Activated CD4-positive, alpha-beta T cell treated with anti-CD3 and anti-CD28 coated beads, Interleukin-10, Interleukin-2, amounts not matched to agents 100 ng/mL and 50 ng/mL, durations not matched to agents 16 hours and 8 hours (primary cell): ENCODE measurements around the gene LCE1B.

ENCODE experiments used
- DNase-seq: peaks from one replicate; pipeline ENCODE4 v3.0.0-alpha.2; 2020

The LCE1B gene, protein sequence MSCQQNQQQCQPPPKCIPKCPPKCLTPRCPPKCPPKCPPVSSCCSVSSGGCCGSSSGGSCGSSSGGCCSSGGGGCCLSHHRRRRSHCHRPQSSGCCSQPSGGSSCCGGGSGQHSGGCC

DNA sequence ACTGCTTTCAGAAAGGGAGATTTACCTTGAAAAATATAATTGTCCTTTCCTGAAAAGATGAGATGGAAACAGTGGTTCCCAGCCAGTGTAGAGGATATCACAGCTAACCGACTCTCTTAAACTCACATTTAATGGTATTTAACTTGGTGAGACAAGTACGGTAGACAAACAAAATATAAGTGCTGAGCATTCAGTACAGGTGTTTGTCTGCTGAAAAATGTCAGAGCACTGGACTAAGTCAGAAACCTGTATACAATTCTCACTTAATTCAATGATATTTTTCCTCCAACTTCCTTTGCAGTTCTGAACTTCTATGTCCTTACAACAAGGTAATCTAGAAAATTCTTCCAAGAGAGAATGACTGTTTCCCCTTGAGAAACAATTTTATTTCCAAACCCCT lies at the start of gene LCE1B:
TSS of gene LCE1B (plus strand) at position 301 of the 400 bp plus-strand sequence. CDS start 476 bp downstream, outside the sequence.
- no peak for DNase-seq

DNA sequence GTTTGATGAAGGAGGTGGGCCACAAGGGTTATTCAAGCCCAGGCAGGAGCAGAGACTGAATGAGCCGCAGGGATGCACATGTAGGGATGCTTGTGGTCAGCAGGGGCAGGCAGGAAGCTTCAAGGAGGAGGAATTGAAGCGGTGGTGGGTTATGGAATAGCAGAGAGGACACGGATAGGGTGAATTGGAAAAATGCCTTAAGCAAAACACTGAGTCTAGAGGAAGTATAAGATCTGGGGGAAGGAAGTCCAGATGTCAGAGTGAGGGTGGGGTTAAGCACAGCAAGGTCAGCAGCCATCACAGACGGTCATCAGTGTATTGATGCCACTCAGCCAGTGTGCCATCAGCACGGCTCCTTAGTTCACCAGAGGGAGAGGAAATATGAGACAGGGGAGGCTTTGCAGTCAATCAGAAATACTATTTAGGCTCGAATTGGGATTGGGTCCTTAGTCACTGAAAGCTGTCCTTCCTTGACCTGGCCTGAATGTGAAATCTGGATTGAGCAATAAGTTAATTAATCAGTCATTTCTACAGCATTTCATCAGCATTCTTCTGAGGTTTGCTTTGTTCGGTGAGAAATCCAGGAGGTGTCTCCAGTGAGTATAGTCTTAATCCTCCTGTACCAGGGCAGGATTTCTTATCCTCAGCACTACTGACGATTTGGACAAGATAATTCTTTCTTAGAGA lies 42.8 kb upstream of the LCE1B start:
- no peak for DNase-seq

DNA sequence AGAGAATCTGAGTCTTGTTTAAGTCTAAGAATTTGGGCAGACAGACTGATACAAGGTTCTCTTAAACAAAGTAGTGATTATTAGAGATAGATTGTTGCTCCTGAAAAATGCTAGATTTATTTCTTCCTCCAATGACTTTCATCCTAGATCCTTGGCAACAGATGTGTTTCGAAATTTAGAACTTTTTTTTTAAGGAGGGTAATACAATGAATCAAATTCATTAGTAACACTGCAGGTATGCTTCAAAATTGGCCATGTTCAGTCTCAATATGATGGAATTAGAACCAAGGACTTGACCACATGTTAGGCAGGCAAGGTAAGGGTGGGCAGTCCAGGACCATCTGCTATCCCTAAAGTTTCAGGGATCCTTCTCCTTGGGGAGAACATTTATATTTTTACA lies 41.4 kb upstream of the LCE1B start:
- no peak for DNase-seq

DNA sequence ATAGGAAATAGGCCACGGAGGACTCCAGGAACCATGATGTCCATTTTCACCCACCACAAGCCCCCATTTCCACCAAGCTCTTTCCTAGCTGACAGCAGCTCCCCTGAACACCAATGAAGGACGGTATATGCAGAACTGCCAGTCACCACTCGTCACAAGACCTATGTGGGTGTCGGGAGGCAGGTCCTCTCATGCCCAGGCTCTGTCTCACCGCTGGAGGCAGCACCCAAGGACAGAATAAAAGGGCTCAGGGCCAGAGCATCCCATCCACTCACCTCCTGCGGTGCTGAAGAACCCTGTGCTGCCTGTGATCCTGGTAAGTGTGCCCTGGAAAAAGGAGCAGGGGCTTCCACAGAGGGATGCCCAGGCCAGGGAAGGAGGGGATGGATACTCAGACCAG lies 36.9 kb upstream of the LCE1B start, which contains the start of gene LCE1F:
TSS of gene LCE1F (plus strand) at position 266 of the 400 bp plus-strand sequence. CDS start 1,232 bp downstream, outside the sequence.
- no peak for DNase-seq

DNA sequence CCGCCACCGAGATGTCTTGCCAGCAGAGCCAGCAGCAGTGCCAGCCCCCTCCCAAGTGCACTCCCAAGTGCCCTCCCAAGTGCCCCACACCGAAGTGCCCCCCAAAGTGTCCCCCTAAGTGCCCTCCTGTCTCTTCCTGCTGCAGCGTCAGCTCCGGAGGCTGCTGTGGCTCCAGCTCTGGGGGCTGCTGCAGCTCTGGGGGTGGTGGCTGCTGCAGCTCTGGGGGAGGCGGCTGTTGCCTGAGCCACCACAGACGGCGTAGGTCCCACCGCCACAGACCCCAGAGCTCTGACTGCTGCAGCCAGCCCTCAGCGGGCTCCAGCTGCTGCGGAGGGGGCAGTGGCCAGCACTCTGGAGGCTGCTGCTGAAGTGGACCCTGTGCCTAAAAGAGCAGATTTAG lies 35.4 kb upstream of the LCE1B start:
- DNase-seq = no peak

DNA sequence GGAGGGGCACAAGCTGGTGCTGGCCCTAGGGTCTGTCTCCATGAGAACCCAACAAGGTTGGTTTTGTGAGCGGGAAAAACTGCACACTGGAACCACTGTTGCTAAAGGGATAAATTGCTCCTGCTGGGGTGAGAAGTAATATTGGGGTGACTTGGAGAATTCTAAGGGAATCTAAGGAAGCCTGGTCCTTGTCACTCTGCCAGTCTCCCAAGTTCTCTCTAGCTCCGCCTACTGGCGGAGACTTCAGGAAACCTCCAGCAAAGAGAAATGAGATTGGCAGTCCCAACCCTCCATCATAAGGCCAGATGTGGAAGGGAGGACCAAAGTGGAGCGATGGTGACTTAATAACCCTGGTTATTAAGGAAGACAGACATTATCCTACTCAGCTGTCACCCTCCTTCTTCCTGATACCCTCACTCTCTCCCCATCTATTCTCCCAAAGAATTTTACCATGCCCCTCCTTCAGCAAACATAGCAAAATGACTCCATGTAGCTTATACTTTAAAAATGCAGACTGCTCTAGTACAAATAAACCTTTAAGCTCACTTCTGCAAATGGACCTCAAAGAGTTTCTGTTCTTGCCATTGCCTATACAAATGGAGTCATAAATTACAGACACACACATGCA lies 34.1 kb upstream of the LCE1B start:
- peak; percentile 18 for DNase-seq

DNA sequence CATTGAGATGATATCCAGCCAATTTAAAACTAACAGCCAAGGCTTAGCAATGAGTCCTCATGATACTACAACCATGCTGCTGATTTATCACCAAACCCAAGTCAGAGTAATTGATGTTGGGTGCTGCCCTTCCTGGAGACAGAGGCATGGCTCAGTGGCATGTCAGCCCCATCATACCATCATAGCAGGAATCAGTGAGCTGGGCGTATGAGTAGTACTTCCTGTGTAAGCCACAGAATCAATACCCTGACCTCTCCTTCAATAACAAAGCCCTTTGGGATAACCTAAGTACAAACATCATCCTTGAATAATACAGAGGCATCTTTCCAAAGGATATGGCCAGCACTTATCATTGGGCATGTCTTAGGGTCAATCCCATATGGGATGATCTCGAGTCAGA lies 28.7 kb upstream of the LCE1B start:
- peak; percentile 22 for DNase-seq

DNA sequence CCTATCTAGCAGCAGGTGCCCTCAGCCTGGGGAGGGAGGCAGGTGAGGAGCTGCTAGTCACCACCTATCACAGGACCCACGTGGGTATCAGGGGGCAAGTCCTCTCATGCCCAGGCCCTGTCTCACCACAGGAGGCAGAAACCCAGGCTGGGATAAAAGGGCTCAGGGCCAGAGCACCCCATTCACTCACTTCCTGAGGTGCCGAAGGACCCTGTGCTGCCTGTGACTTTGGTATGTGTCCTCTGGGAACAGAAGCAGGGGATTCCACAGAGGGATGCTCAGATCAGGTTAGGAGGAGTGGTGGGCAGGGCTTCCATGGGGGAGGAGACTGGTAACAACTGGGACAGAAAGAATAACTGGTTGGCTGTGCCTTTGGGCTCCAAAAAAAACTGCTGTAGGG lies 25.7 kb upstream of the LCE1B start, which contains the start of gene LCE1E:
TSS of gene LCE1E (plus strand) at position 181 of the 400 bp plus-strand sequence. CDS start 1,043 bp downstream, outside the sequence.
- DNase-seq = no peak

DNA sequence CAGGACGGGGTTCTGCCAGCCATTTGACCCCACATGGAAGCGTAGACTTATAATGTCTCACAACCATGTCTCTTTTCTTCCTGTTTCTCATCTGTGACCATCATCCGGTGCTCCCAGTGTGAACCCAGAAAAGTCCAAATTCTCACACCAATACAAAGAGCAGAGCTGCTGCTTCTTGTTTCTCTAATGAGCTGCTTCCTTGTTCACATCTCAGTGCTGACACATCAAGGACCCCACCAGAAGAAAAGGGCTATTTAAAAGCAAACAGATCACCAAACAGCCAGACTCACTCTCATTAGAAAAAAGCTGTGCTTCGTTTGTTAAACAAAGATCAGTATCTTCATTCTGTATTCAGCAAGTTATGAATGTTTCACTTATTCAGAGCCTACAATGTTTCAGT lies 16.1 kb upstream of the LCE1B start:
- DNase-seq = no peak

DNA sequence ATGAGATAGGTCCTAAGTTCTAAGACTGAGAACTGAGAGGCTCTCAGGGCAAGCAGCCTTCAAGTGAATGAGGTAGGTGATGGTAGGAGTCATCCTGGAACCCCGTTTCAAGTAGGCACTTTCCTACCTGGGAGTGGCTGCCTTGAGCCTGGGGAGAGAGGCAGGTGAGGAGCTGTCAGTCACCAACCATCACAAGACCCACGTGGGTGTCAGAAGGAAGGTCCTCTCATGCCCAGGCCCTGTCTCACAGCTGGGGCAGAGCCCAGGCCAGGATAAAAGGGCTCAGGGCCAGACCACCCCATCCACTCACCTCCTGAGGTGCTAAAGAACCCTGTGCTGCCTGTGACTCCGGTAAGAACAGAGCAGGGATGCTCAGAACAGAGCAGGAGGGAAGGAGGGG lies 15.3 kb upstream of the LCE1B start, which contains the start of gene LCE1D:
TSS of gene LCE1D (plus strand) at position 301 of the 400 bp plus-strand sequence. CDS start 1,074 bp downstream, outside the sequence.
- DNase-seq = no peak

DNA sequence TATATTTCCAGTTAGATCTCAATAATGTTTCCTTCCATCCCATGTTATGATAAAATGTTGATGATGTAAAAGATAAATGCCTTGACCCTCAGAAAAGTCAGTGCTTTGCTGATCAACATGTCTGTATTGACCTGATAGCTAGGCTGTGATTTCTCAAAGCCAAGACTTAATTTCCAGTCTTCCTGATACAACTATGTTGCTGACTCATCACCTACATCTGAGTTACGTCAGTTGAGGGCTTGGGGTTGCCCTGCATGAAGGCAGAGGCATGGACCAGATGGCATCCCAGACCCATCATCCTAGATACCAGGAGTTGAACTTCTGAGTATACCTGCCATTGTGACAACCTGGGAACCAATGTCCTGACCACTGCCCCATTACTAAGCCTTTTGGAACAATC lies 10.4 kb upstream of the LCE1B start:
- DNase-seq = no peak

DNA sequence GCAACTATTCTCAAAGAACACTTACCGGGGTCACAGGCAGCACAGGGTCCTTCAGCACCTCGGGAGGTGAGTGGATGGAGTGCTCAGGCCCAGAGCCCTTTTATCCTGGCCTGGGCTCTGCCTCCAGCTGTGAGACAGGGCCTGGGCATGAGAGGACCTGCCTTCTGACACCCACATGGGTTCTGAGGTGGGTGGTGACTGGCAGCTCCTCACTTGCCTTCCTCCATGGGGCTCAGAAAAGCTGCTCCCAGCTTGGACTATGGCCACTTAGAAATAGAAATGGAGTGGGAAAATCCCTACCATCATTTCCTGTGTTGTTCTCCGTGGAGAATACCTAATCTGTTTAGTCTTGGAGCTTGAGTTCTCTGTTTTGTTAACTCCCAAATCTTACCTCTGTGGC lies 5.2 kb upstream of the LCE1B start, which contains the start of gene LCE1C:
TSS of gene LCE1C (minus strand) at position 76 of the 400 bp plus-strand sequence. CDS start 1,173 bp downstream, outside the sequence.
- no peak for DNase-seq

DNA sequence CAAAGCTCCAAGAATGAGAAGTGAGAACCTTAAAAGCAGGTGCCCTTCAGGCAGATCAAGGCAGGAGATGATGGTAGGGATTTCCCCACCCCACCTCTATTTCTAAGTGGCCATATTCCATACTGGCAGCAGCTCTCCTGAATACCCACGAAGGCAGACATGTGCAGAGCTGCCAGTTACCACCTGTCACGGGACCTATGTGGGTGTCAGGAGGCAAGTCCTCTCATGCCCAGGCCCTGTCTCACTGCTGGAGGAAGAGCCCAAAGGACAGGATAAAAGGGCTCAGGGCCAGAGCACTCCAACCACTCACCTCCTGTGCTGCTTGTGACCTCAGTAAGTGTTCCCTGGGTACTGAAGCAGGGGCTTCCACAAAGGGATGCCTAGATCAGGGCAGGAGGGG lies 721 bp upstream of the LCE1B start:
- no peak for DNase-seq

DNA sequence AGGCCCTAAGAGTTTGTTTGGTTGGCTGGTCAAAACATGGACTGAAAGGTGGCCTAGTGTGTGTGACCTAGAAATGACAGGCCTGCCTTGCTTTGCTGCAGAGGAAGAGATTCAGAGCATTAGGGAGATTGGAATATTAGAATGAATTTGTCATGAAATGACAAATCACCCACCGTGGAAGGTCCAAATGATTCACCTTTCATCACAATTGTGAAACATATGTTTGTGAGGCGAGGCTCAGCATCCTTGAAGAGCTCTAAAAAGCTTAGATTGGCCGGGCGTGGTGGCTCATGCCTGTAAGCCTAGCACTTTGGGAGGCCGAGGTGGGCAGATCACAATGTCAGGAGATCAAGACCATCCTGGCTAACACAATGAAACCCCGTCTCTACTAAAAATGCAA lies 5.5 kb downstream of the LCE1B start:
- DNase-seq = no peak

DNA sequence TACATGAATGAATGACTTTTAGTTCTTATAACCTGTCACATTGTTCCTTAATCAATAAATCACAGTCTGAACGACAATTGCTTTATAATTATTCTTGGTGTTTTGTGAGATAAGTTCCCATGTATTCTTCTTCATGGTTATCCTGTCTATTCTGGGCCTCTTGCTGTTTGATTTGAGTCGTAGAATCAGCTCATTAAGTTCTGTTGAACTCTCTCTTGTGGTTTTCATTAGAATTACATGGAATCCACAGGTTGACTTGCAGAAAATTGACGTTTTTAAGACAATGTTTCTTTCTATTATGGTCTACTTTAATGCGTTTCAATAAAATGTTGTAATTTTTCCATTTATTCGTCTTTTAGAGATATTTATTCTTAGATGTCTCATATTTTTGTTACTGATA lies 11.5 kb downstream of the LCE1B start:
- DNase-seq = no peak

DNA sequence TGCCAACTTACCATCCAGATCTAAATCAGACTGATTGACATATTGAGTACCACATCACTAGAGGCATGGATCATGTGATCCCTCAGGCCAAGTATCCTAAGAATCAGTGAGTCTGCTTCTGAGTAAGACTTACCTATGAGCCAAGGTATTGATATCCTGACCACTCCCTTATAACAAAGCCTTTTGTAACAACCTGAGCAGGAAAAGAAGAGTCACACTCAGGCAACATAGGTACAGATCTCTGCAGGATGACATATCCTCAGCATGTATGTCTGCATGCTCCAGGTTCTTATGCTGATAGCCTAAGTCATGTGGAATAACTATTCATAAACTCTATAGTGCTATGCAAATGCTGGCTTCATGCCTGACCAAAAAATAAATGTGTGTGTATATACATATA lies 13.2 kb downstream of the LCE1B start:
- DNase-seq = no peak

DNA sequence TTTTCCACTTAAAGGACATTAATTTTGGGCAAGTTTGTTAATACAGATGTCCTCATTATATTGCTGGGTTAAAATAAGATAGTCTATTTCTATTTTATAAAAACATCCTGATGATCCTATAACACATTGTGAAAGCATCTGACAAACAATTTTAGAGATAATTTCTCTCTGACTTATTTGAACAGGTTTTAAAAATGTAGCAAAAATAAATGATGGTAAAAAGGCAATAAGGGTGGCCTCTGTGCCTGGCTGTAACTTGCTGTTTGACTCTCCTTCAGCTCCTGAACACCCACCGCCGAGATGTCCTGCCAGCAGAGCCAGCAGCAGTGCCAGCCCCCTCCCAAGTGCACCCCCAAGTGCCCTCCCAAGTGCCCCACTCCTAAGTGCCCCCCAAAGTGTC lies 15.4 kb downstream of the LCE1B start, which contains the start of gene LCE1A:
TSS of gene LCE1A (plus strand) at position 301 of the 400 bp plus-strand sequence. CDS start at position 301, 0 bp downstream.
- no peak for DNase-seq

DNA sequence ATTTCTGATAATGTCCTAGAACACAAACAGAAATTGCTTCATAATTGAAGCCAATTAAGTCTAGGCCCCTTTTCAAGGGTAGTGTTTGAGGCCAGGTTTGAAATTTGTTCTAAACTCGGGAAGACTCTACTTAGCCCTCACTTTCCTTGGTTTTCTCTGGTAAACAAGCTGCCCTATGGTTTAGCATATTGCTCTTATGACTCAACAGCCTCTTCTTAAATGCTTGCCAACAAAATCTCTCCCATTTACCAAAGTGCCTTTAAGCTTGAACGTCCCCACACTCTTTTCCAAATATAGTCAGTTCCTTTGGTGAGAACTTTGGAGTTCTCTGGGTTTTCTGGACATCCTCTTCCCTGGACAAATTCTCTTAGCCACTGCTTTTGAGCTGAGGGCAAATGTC lies 25.1 kb downstream of the LCE1B start:
- no peak for DNase-seq

DNA sequence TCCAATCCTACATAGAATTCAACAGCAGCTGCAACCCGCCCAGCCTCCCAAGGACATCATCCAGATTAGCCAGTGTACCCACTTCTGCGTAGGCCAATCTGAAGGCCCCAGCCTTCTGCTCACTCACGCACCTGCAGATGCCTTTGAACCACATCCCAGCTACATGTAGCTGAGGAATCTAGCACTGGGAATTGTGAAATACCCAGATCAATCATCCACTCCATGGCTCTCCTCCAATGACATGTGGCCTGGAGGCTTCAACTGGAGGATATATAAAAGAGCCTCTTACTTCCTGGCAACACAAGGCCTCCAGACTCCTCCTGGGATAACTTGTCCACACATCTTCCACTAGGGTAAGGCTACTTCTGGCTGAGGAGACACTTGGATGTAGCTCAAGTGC lies 30.8 kb downstream of the LCE1B start, which contains the start of gene LCE6A:
TSS of gene LCE6A (plus strand) at position 301 of the 400 bp plus-strand sequence. CDS start 665 bp downstream, outside the sequence.
- no peak for DNase-seq

DNA sequence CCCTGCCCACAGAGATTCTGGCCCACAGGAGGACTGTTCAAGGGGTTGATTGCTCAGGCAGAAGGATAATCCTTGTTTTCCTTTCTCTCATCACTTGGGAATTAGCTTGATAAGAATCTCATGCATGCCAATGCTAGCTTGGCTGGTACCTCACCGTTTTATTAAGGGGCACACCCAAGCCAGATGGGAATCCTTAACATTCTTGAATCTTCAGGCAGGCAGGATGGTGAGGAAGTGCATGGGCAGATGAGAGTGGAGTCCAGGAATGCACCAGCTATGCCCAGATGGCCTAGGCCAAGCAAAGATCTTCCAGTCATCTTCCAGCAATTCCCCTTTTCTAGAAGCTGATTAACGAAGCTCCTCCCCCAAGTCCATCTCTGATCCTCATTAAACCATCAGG lies 43.9 kb downstream of the LCE1B start:
- DNase-seq = no peak

DNA sequence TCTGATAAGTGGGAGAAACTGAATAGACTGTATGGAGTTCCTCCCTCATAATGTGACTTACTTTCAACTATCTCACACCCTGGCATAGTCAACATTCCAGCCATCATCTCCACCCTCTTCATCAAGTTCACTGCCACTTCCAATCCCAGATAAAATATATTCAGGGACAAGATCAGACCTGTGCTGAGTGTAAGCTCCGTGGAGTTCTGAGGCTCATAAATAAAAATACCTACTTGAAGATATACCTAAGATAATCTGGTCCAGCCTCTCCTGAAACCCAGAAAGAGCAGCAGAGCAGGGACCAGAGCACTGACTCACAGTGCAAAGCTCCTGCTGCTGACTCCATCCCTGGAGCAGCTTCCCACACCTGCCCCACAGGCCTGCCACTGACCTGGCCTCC lies 46.3 kb downstream of the LCE1B start:
- no peak for DNase-seq

DNA sequence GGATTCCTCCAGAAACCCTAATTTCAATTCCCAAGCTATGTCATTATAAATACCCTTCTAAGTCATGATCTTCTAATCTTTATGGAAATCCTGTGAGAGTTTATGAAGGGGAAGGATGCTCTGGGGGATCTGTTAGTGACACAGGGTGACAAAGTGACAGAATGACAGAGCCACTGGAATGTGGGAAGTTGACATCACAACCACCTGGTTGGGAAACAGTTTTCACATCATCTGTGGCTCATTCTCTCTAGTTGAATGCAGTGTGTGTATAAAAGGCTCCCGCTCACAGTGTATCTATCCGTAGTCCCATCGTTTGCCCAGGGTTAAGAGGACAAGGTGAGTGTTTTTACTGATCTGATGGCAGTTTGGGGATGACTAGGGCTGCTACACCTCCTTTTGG lies 47.9 kb downstream of the LCE1B start, which contains the start of gene LCE7A:
TSS of gene LCE7A (plus strand) at position 301 of the 400 bp plus-strand sequence. CDS start 702 bp downstream, outside the sequence.
- no peak for DNase-seq

DNA sequence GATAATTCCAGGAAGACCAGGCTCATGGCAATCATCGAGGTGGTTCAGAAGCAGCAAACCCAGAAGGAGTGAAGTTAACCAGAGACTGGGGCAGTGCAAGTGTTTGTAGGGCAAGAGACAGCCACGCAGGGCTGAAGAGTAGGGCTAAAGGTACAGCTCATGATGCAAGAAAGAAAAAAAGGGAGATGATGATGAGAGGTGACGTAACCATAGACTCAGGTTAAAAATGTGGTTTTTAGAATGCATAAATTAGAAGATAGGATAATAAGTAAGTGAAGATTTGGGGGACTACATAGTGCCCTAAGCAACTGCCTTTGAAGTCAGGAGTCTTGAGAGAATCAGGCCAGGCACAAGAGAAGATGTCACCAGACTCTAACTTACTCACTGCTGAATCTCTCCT lies 48.4 kb downstream of the LCE1B start:
- no peak for DNase-seq

DNA sequence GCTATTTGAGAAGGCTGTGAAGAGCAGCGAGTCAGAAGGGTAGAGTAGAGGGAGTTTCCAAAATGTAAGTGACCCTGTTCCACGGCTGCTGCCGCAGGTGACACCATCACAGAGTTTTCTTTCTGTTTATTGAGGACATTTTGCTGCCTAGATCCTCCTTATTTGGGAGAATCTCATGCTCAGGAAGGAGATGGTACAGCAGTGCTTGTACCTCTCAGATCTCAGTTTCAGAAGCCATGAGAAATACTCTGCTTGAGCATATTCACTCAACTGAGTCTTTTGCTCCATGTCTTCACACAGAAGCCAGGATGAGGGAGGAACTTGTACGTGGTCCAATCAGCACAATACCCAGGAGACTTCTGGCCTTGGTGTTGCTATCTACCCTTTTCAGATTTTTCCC lies 49.6 kb downstream of the LCE1B start:
- no peak for DNase-seq
